Measurements from ENCODE around the gene SLC33A1.
"Not testable (repeated sequence)": the region's sequence is repeated elsewhere in the genome, so short reads cannot be mapped to it uniquely, and the experiment has no call there.

Gene SLC33A1

GRCh38 chr3:155846119-155846518 is 8.1 kb downstream of the SLC33A1 start:
- DNase-seq (ENCODE audit: extremely low read depth, low read depth): no peak
- H3K4me3 ChIP-seq (replicated peaks; ENCODE audit: low read depth, low read length): no peak overlapping the region
- TF ChIP-seq CTCF (IDR thresholded peaks at IDR 0.05; ENCODE audit: low read depth, low read length, missing control alignments): no peak

GRCh38 chr3:155843569-155843968 is 10.7 kb downstream of the SLC33A1 start:
- no peak for DNase-seq (ENCODE audit: extremely low read depth, low read depth)
- no peak for TF ChIP-seq CTCF (IDR thresholded peaks at IDR 0.05; ENCODE audit: low read depth, low read length, missing control alignments)

GRCh38 chr3:155835341-155836071 is 18.7 kb downstream of the SLC33A1 start:
- no peak overlapping the region for H3K4me3 ChIP-seq (replicated peaks; ENCODE audit: low read depth, low read length)
- no peak for DNase-seq (ENCODE audit: extremely low read depth, low read depth)
- no peak for TF ChIP-seq CTCF (IDR thresholded peaks at IDR 0.05; ENCODE audit: low read depth, low read length, missing control alignments)

More at GRCh38 chr3:155843569-155843968, 10.7 kb downstream of the SLC33A1 start:
- H3K4me3 ChIP-seq (replicated peaks; ENCODE audit: low read depth, low read length): no peak overlapping the region

GRCh38 chr3:155828490-155829098 is 25.6 kb downstream of the SLC33A1 start:
- H3K4me3 ChIP-seq (replicated peaks; ENCODE audit: low read depth, low read length); DNase-seq (ENCODE audit: extremely low read depth, low read depth): not testable (repeated sequence)

- no peak for DNase-seq (ENCODE audit: extremely low read depth, low read depth)
- TF ChIP-seq CTCF (IDR thresholded peaks at IDR 0.05; ENCODE audit: low read depth, low read length, missing control alignments): no peak
- H3K4me3 ChIP-seq (replicated peaks; ENCODE audit: low read depth, low read length): no peak overlapping the region
These were observed 39.1 kb downstream of the SLC33A1 start for GRCh38 chr3:155815030-155815545.

DNA sequence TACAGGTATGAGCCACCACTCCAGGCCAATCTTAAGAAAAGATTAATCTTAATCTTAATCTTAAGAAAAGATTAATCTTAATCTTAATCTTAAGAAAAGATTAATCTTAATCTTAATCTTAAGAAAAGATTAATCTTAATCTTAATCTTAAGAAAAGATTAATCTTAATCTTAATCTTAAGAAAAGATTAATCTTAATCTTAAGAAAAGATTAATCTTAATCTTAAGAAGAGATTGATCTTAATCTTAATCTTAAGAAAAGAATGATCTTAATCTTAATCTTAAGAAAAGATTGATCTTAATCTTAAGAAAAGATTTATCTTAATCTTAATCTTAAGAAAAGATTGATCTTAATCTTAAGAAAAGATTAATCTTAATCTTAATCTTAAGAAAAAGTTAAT is 41.0 kb downstream of the SLC33A1 start:
- H3K4me3 ChIP-seq (replicated peaks; ENCODE audit: low read depth, low read length); DNase-seq (ENCODE audit: extremely low read depth, low read depth): not testable (repeated sequence)

DNA sequence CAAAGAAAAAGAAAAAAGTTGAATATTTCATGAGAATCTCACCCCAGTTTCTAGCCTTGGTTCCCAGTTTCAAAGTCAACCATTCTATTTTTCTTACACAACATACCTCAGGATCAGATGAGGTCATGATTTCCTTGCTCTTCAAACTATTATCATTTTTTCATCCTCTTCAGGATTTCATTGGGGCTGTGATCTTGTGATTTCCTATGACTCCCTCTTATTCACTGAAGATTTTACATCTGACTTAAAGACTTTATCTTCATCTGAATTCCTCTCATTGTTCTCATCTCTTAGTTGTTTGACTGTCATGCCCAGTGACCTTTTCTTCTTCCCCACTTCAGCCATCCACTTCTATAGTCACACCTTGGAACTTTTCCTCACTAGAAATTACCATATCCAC is 45.0 kb downstream of the SLC33A1 start:
- no peak overlapping the region for H3K4me3 ChIP-seq (replicated peaks; ENCODE audit: low read depth, low read length)
- no peak for DNase-seq (ENCODE audit: extremely low read depth, low read depth)
- TF ChIP-seq CTCF (IDR thresholded peaks at IDR 0.05; ENCODE audit: low read depth, low read length, missing control alignments): no peak
